Brain microvascular endothelial cell (primary cell): ENCODE results near the gene SAP30.

Experiments
- DNase-seq: peaks from one replicate; pipeline ENCODE4 v3.0.0-alpha.2; 2020
- H3K27ac ChIP-seq: fragments of 250-450 bp; sonication (Bioruptor Pico); 2 replicates; pipeline ENCODE4 v1.5.1; 2020; ENCODE audit warnings: mild to moderate bottlenecking, moderate library complexity
- H3K27me3 ChIP-seq: fragments of 250-450 bp; sonication (Bioruptor Pico); replicated peaks from 2 replicates; pipeline ENCODE4 v1.5.1; 2020; ENCODE audit warnings: mild to moderate bottlenecking
- H3K36me3 ChIP-seq: fragments of 250-450 bp; sonication (Bioruptor Pico); replicated peaks from 2 replicates; pipeline ENCODE4 v1.5.1; 2020; ENCODE audit warnings: mild to moderate bottlenecking
- H3K4me3 ChIP-seq: 2 replicates; pipeline ENCODE4 v1.5.1; 2011; ENCODE audit warnings: low read depth, mild to moderate bottlenecking, control low read depth, low read length, moderate library complexity
- in situ Hi-C: cut with HindIII; loops from 2 replicates; pipeline ENCODE4 v1.10.0; 2017; ENCODE audit warnings: low sequenced_read_pairs, low pct_ligation_motif_present
- TF ChIP-seq, protein P1 (sequence below): IDR thresholded peaks from 2 replicates; pipeline ENCODE4 v1.5.1; 2011; ENCODE audit warnings: low read depth, mild to moderate bottlenecking, moderate library complexity, low read length, control low read depth, inconsistent platforms; ENCODE audit errors: missing control alignments

SAP30 gene

DNA sequence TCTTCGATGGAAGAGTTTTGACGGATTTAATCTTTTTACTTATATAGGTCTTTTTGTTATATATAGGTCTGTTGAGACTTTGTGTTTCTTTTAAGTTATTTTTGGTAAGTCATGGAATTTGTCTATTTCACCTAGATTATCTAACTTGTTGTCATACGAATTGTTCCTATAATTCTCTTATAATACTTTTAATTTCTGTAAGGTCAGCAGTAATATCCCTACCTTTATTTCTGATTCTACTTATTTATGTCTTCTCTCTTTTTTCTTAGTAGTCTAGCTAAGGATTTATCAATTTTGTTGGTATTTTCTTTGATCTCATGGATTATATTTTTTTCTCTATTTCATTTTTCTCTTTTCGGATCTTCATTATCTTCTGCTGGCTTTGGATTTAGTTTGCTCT lies 11.6 kb downstream of the SAP30 start:
- in situ Hi-C loops = no loop called here
- Histone ChIP-seq H3K36me3 (no peaks in the 10 kb centered on the region), H3K27ac (no peak overlapping the region), H3K4me3 (no peak overlapping the region), H3K27me3 (no peaks in the 10 kb centered on the region)
- no peak for DNase-seq
- TF ChIP-seq, protein P1, sequence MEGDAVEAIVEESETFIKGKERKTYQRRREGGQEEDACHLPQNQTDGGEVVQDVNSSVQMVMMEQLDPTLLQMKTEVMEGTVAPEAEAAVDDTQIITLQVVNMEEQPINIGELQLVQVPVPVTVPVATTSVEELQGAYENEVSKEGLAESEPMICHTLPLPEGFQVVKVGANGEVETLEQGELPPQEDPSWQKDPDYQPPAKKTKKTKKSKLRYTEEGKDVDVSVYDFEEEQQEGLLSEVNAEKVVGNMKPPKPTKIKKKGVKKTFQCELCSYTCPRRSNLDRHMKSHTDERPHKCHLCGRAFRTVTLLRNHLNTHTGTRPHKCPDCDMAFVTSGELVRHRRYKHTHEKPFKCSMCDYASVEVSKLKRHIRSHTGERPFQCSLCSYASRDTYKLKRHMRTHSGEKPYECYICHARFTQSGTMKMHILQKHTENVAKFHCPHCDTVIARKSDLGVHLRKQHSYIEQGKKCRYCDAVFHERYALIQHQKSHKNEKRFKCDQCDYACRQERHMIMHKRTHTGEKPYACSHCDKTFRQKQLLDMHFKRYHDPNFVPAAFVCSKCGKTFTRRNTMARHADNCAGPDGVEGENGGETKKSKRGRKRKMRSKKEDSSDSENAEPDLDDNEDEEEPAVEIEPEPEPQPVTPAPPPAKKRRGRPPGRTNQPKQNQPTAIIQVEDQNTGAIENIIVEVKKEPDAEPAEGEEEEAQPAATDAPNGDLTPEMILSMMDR = no peak

DNA sequence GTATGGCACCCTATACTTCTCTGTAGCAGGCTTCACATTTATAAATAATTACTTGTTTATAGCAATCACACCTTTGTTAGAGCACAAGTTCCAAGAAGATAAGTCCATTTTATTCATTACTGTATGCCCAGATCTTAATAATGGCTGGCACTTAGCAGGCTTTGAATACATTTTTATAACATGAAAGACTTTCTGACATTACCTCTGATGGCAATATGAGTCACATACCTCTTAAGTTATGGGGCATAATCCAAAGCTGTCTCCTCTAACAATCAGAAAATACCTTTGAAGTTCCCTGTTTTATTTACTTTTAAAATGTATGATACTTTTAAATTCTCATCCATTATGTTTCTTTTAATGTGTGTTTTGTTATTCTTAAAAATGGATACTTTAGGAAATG lies 16.0 kb downstream of the SAP30 start:
- TF ChIP-seq, protein P1 = no peak
- Histone ChIP-seq H3K4me3 (no peak overlapping the region), H3K27me3 (no peaks in the 10 kb centered on the region), H3K27ac (no peak overlapping the region), H3K36me3 (no peaks in the 10 kb centered on the region)
- in situ Hi-C loops = no loop called here
- no peak for DNase-seq

DNA sequence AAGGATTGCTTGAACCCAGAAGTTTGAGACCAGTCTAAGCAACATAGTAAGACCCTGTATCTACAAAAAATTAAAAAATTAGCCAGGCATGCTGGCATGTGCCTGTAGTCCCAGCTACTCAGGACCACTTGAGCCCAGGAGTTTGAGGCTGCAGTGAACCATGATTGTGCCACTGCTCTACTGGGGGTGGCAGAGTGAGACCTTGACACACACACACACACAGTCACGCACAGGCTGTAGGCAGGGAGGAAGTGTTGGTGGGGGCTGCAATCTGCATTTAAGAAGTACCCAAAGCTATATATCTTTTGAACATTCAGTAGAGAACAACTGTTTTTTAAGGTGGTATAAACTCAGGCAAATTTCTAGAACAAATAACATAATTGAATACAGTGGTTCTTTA lies 20.9 kb downstream of the SAP30 start:
- DNase-seq = no peak
- no peak overlapping the region for H3K4me3 ChIP-seq
- in situ Hi-C loops = no loop called here
- no peaks in the 10 kb centered on the region for H3K27me3 ChIP-seq
- no peaks in the 10 kb centered on the region for H3K36me3 ChIP-seq
- TF ChIP-seq, protein P1 = no peak
- H3K27ac ChIP-seq = no peak overlapping the region

DNA sequence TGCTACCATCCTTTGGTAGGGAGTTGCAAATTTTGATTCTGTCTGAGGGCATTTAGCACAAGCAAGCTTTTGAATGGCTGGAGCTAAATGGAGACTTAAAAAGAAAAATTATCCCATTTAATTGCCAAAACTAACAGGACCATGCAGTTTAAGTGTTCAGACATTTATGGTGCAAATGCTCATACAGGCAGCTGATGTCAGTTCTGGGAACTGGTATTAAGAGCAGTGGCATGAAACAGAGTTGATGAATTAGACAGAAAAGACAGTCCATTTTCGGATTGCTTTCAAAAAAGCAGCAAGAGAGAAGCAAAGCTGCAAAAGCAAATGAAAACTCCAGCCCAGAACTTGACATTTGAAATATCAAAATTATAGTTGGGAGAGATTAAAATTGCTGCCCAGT lies 26.9 kb downstream of the SAP30 start:
- in situ Hi-C loops = no loop called here
- H3K4me3 ChIP-seq = no peak overlapping the region
- TF ChIP-seq, protein P1 = no peak
- no peaks in the 10 kb centered on the region for H3K36me3 ChIP-seq
- no peak for DNase-seq
- no peak overlapping the region for H3K27ac ChIP-seq
- H3K27me3 ChIP-seq = no peaks in the 10 kb centered on the region

DNA sequence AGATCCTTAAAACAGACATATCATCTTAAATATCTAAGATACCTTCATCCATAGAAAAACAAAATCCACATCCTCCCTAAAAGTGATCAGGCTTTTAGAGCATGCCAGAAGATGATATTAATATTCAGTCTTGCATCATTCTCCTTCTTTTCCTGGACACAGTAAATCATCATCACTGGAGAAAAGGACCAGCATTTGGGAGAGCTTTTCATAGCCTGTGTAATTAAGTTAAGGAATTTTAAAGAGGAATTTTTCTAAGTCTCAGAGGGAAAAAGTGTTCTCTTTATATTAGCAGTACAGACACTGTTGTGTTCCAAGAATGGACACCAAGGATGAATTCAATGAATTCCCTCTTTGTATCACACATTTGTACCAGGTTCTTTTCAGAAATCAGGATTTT lies 27.5 kb downstream of the SAP30 start:
- no peak overlapping the region for H3K4me3 ChIP-seq
- TF ChIP-seq, protein P1 = no peak
- in situ Hi-C loops = no loop called here
- no peaks in the 10 kb centered on the region for H3K36me3 ChIP-seq
- H3K27ac ChIP-seq = no peak overlapping the region
- DNase-seq = no peak
- no peaks in the 10 kb centered on the region for H3K27me3 ChIP-seq

DNA sequence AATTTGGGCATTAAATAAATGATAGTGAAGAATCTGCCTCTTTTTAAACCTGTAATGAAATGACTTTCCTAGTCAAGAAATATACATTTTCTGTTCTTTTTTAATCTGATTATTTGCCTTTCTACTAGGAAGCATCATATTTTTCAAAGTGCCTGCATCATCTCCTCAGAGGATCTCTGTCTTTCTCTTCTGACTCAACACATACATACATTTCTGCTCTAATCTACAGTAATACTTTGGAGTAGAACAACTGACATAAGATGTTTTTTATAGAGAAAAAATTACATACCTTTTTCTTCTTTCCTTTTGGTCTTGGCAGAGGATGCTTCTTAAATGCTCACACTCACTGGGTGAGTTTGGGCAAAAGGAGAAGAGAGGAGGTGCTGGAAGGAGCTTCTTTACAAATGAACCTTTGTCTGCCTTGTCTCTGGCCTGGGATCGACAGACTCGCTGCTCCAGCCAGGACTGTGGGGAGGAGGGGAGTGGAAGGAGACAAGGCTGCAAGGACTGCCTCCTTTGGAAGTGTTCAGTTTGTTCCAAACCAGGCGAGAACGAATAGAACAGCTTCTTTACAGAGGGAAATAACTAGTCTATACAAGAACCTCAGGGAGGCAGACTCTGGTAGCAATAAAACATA lies 28.1 kb downstream of the SAP30 start, which contains the start of gene SCRG1:
SCRG1 (minus strand) TSS at position 338 of the 637 bp plus-strand sequence. CDS start 7,702 bp downstream, outside the sequence.
- no peak for DNase-seq
- H3K36me3 ChIP-seq = no peaks in the 10 kb centered on the region
- no peaks in the 10 kb centered on the region for H3K27me3 ChIP-seq
- no peak within 1 kb of the TSS for H3K27ac ChIP-seq
- in situ Hi-C loops = no loop called here
- H3K4me3 ChIP-seq = no peak within 1 kb of the TSS
- TF ChIP-seq, protein P1 = no peak
